GM12878 (cell line): ENCODE data around the gene RNF168. TPM values are rescaled to one million over a fixed set of nuclear protein-coding genes. Genes with fewer than 3 reads are reported as not detected.

Experiments
- BACH1 ChIP-seq: fragments of 450-650 bp; IDR thresholded peaks from 2 replicates; pipeline ENCODE4 v1.6.1; 2017; ENCODE audit warnings: mild to moderate bottlenecking, borderline replicate concordance
- BCL3 ChIP-seq: IDR thresholded peaks from 2 replicates; pipeline ENCODE4 v1.6.1; 2011; ENCODE audit warnings: borderline replicate concordance, low read depth, mild to moderate bottlenecking, moderate library complexity, low read length; ENCODE audit not compliant: insufficient read depth, poor library complexity, severe bottlenecking
- CBX3 ChIP-seq: fragments of 200-600 bp; sonication (generic); IDR thresholded peaks from 2 replicates; pipeline ENCODE4 v1.6.1; 2016; ENCODE audit warnings: low read depth, borderline replicate concordance
- E2F8 ChIP-seq: fragments of 450-650 bp; IDR thresholded peaks from 2 replicates; pipeline ENCODE4 v1.6.1; 2018; ENCODE audit warnings: mild to moderate bottlenecking, low read depth, moderate library complexity; ENCODE audit not compliant: partially characterized antibody
- ESRRA ChIP-seq: IDR thresholded peaks from 2 replicates; pipeline ENCODE4 v1.6.1; 2012; ENCODE audit warnings: mild to moderate bottlenecking, low read length, improper control_type of control experiment
- FOXK2 ChIP-seq: fragments of 450-650 bp; IDR thresholded peaks from 2 replicates; pipeline ENCODE4 v1.6.1; 2017; ENCODE audit warnings: mild to moderate bottlenecking, moderate library complexity
- GABPA ChIP-seq: IDR thresholded peaks from 2 replicates; pipeline ENCODE4 v1.6.1; 2014; ENCODE audit warnings: antibody characterized with exemption, low read depth, mild to moderate bottlenecking, inconsistent platforms
- IRF4 ChIP-seq: IDR thresholded peaks from 2 replicates; pipeline ENCODE4 v1.6.1; 2011; ENCODE audit warnings: low read depth, low read length
- JUNB ChIP-seq: IDR thresholded peaks from 2 replicates; pipeline ENCODE4 v1.6.1; 2016; ENCODE audit warnings: antibody characterized with exemption, mild to moderate bottlenecking
- MTA3 ChIP-seq: IDR thresholded peaks from 2 replicates; pipeline ENCODE4 v1.6.1; 2012; ENCODE audit warnings: low read length, inconsistent platforms, borderline replicate concordance
- PBX3 ChIP-seq: IDR thresholded peaks from 2 replicates; pipeline ENCODE4 v1.6.1; 2011; ENCODE audit warnings: mild to moderate bottlenecking, low read depth, low read length, moderate library complexity; ENCODE audit not compliant: insufficient replicate concordance
- POLR2AphosphoS2 ChIP-seq: IDR thresholded peaks from 2 replicates; pipeline ENCODE4 v1.6.1; 2011; ENCODE audit warnings: low read depth, mild to moderate bottlenecking, low read length, improper control_type of control experiment, moderate library complexity
- SREBF2 ChIP-seq: IDR thresholded peaks from 2 replicates; pipeline ENCODE4 v1.6.1; 2012; ENCODE audit warnings: mild to moderate bottlenecking, low read length
- SUZ12 ChIP-seq: fragments of 200-600 bp; sonication (generic); IDR thresholded peaks from one replicate; pipeline ENCODE4 v1.6.1; 2018; ENCODE audit warnings: antibody characterized with exemption, mild to moderate bottlenecking; ENCODE audit not compliant: unreplicated experiment
- USF2 ChIP-seq: IDR thresholded peaks from 2 replicates; pipeline ENCODE4 v1.6.1; 2011; ENCODE audit warnings: low read depth, low read length, improper control_type of control experiment, borderline replicate concordance
- YBX1 ChIP-seq: fragments of 450-650 bp; IDR thresholded peaks from 2 replicates; pipeline ENCODE4 v1.6.1; 2016; ENCODE audit warnings: antibody characterized with exemption
- polyA plus RNA-seq, 11 experiments: library from polyadenylated mRNA; depleted of rRNA in 4 of 11; unstranded in 6 of 11; stranded (reverse) in 5 of 11; fragments of >200 nt; fragmentation: Nextera tagmentation in 4 of 11; fragmentation: Illumina TruSeq in 1 of 11; extraction: Ambion mirVana in 4 of 11; extraction: Trizol in 1 of 11; gene quantifications; 1 replicate in 1 of 11; 2 replicates in 10 of 11; pipeline versions ENCODE4 v1.2.1 to v1.2.3, GENCODE V29; 2011 to 2016; ENCODE audit warnings: inconsistent platforms in 2 of 11, missing spikeins in 2 of 11, low read depth in 1 of 11
- total RNA-seq, 4 experiments: library from RNA; depleted of rRNA in 3 of 4; stranded (reverse); fragments of >200 nt in 3 of 4; fragmentation: Illumina TruSeq in 1 of 4; extraction: Trizol in 1 of 4; gene quantifications; 2 replicates each; pipeline versions ENCODE4 v1.2.1 to v1.2.3, GENCODE V29; 2013 to 2021
- TF ChIP-seq, protein P1 (sequence below): fragments of 450-650 bp; IDR thresholded peaks from 2 replicates; pipeline ENCODE4 v1.6.1; 2017; ENCODE audit warnings: antibody characterized with exemption, mild to moderate bottlenecking, moderate library complexity
- TF ChIP-seq, protein P2 (sequence below): fragments of 450-650 bp; conservative IDR thresholded peaks from 2 replicates; pipeline ENCODE4 v1.6.1; 2017; ENCODE audit warnings: mild to moderate bottlenecking, moderate library complexity

RNF168 gene
- total and polyA plus RNA-seq, 10 of the 15 experiments (the other 5 are each of a cell fraction or from before 2014, with no cell fraction given), result 12.7 to 47.5 (median 24.8) TPM

DNA sequence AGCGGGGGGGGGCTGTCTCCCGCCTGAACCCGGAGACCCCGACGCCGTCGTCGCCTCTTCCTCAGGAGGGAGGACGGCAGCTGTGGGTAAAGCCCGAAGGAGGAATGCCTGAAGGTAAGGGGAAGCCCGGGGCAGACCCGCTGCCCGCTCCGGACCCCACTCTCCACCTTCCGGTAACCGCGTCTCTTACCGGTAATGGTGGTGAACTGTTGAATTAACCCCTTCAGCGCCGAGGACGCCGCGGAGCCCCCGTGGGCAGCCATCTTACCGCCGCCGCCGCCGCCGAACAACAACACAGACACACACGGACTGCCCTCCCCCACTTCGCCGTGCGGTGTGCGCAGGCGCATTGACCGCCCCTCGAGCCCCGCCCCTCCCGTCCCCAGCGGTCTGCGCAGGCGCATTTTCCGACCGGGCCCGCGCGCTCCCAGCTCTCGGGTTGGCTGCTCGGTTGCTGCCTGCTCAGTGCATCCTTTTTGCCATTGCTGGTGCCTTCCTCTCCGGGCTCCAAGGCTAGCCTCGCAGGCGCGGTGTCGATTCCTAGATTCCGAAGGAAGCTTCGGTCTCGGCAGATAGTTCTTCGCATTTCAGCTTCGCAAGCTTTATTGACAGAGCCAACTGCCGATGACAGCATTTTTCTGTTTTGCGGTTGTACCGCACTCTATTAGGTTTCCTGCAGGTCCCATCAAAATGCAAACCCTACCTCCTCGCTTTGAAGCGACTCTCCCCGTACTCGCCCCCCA, 71.3 kb downstream of the RNF168 start, which contains the start of gene UBXN7 (continued):
- TF ChIP-seq GABPA (no peak), POLR2AphosphoS2 (0 out of 2 replicates have a peak, but pooled peaks have one; percentile 61), E2F8 (no peak), YBX1 (no peak), IRF4 (no peak), ESRRA (no peak), BCL3 (peak; percentile 6), JUNB (no peak), MTA3 (no peak), SUZ12 (no peak), SREBF2 (no peak), CBX3 (no peak), PBX3 (no peak), BACH1 (peak; percentile 27; the same call in 1 of the 2 replicates), USF2 (no peak), FOXK2 (peak; percentile 79)
- TF ChIP-seq, protein P1, sequence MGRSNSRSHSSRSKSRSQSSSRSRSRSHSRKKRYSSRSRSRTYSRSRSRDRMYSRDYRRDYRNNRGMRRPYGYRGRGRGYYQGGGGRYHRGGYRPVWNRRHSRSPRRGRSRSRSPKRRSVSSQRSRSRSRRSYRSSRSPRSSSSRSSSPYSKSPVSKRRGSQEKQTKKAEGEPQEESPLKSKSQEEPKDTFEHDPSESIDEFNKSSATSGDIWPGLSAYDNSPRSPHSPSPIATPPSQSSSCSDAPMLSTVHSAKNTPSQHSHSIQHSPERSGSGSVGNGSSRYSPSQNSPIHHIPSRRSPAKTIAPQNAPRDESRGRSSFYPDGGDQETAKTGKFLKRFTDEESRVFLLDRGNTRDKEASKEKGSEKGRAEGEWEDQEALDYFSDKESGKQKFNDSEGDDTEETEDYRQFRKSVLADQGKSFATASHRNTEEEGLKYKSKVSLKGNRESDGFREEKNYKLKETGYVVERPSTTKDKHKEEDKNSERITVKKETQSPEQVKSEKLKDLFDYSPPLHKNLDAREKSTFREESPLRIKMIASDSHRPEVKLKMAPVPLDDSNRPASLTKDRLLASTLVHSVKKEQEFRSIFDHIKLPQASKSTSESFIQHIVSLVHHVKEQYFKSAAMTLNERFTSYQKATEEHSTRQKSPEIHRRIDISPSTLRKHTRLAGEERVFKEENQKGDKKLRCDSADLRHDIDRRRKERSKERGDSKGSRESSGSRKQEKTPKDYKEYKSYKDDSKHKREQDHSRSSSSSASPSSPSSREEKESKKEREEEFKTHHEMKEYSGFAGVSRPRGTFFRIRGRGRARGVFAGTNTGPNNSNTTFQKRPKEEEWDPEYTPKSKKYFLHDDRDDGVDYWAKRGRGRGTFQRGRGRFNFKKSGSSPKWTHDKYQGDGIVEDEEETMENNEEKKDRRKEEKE, result no peak
- TF ChIP-seq, protein P2, sequence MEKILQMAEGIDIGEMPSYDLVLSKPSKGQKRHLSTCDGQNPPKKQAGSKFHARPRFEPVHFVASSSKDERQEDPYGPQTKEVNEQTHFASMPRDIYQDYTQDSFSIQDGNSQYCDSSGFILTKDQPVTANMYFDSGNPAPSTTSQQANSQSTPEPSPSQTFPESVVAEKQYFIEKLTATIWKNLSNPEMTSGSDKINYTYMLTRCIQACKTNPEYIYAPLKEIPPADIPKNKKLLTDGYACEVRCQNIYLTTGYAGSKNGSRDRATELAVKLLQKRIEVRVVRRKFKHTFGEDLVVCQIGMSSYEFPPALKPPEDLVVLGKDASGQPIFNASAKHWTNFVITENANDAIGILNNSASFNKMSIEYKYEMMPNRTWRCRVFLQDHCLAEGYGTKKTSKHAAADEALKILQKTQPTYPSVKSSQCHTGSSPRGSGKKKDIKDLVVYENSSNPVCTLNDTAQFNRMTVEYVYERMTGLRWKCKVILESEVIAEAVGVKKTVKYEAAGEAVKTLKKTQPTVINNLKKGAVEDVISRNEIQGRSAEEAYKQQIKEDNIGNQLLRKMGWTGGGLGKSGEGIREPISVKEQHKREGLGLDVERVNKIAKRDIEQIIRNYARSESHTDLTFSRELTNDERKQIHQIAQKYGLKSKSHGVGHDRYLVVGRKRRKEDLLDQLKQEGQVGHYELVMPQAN, result 0 out of 2 replicates have a peak, but pooled peaks have one; percentile 18
